Keratinocyte (primary cell): ENCODE measurements around the gene BRD1.

Source experiments
- EZH2 ChIP-seq: IDR thresholded peaks from one replicate; pipeline ENCODE4 v1.6.1; 2012; ENCODE audit warnings: inconsistent platforms, mild to moderate bottlenecking, low read length, moderate library complexity
- TF ChIP-seq, protein P1 (sequence below), 3 experiments: IDR thresholded peaks in 1 of 3; conservative IDR thresholded peaks in 1 of 3; optimal IDR thresholded peaks in 1 of 3; 2 replicates in 2 of 3; 3 replicates in 1 of 3; pipeline versions ENCODE3 to v1.5.1; 2011; ENCODE audit warnings: low read length in 3 of 3, mild to moderate bottlenecking in 3 of 3, moderate library complexity in 2 of 3, control low read depth in 1 of 3, inconsistent platforms in 1 of 3; ENCODE audit not compliant: insufficient read depth in 2 of 3; ENCODE audit errors: extremely low read depth in 1 of 3

GRCh38 chr22:49810363-49811019 lies 17.2 kb downstream of the BRD1 start:
- TF ChIP-seq, protein P1, sequence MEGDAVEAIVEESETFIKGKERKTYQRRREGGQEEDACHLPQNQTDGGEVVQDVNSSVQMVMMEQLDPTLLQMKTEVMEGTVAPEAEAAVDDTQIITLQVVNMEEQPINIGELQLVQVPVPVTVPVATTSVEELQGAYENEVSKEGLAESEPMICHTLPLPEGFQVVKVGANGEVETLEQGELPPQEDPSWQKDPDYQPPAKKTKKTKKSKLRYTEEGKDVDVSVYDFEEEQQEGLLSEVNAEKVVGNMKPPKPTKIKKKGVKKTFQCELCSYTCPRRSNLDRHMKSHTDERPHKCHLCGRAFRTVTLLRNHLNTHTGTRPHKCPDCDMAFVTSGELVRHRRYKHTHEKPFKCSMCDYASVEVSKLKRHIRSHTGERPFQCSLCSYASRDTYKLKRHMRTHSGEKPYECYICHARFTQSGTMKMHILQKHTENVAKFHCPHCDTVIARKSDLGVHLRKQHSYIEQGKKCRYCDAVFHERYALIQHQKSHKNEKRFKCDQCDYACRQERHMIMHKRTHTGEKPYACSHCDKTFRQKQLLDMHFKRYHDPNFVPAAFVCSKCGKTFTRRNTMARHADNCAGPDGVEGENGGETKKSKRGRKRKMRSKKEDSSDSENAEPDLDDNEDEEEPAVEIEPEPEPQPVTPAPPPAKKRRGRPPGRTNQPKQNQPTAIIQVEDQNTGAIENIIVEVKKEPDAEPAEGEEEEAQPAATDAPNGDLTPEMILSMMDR (optimal IDR thresholded peaks at IDR 0.05 in 1 of 3, IDR thresholded peaks at IDR 0.05 in 1 of 3, conservative IDR thresholded peaks at IDR 0.05 in 1 of 3; ENCODE audit: extremely low read depth in 1 of 3, insufficient read depth in 2 of 3, low read length in 3 of 3): no peak
- TF ChIP-seq EZH2: no peak
